Muscle layer of colon (tissue), 2 donors: ENCODE results near the gene FBXL16.
"Not testable (repeated sequence)": the region's sequence is repeated elsewhere in the genome, so short reads cannot be mapped to it uniquely, and the experiment has no call there.

ENCODE experiments used
- H3K27ac ChIP-seq: one replicate; pipeline ENCODE4 v1.7.0; 2013; ENCODE audit warnings: low read depth, mild to moderate bottlenecking, low read length, moderate library complexity
- H3K27me3 ChIP-seq, 2 donors: one replicate each; pipeline ENCODE4 v1.7.0; 2013; ENCODE audit warnings: low read length in 2 of 2, mild to moderate bottlenecking in 2 of 2; ENCODE audit not compliant: insufficient read depth in 2 of 2, control insufficient read depth in 1 of 2
- H3K36me3 ChIP-seq: one replicate; pipeline ENCODE4 v1.7.0; 2013; ENCODE audit warnings: mild to moderate bottlenecking, low read length; ENCODE audit not compliant: insufficient read depth
- H3K4me1 ChIP-seq: one replicate; pipeline ENCODE4 v1.7.0; 2013; ENCODE audit warnings: mild to moderate bottlenecking, low read length; ENCODE audit not compliant: insufficient read depth
- H3K4me3 ChIP-seq, 2 donors: one replicate each; pipeline ENCODE4 v1.7.0; 2013; ENCODE audit warnings: low read length in 2 of 2, low read depth in 1 of 2, mild to moderate bottlenecking in 1 of 2, moderate library complexity in 1 of 2
- H3K9ac ChIP-seq: one replicate; pipeline ENCODE4 v1.7.0; 2013; ENCODE audit warnings: low read length
- H3K9me3 ChIP-seq: one replicate; pipeline ENCODE4 v1.7.0; 2013; ENCODE audit warnings: mild to moderate bottlenecking, low read length
- donor health status: abdominal sarcoma.
- donor health status: Adenocarcinoma of cecum.

FBXL16 gene

GRCh38 chr16:705431-706188 is at the start of gene FBXL16:
FBXL16 (minus strand) TSS chr16:705801; CDS start chr16:697405, 8,396 bp downstream.
- Histone ChIP-seq H3K36me3 (no peaks in the 10 kb centered on the region), H3K9me3 (no peaks in the 10 kb centered on the region), H3K27ac (no peak within 1 kb of the TSS), H3K4me3 (no peak within 1 kb of the TSS), H3K9ac (no peak within 1 kb of the TSS), H3K27me3 (peaks cover 50 to 91% of the 10 kb centered on the region in 2 donors), H3K4me1 (no peaks in the 10 kb centered on the region)

GRCh38 chr16:754656-755055 is 49.1 kb upstream of the FBXL16 start:
- no peaks in the 10 kb centered on the region for H3K9me3 ChIP-seq
- no peak overlapping the region for H3K27ac ChIP-seq
- H3K4me1 ChIP-seq = no peaks in the 10 kb centered on the region
- no peaks in the 10 kb centered on the region for H3K36me3 ChIP-seq
- no peak overlapping the region for H3K9ac ChIP-seq
- H3K4me3 ChIP-seq = no peak overlapping the region
- peaks cover 5 to 10% of the 10 kb centered on the region in 2 donors for H3K27me3 ChIP-seq

GRCh38 chr16:754121-754607 is 48.6 kb upstream of the FBXL16 start:
- not testable (repeated sequence) for H3K4me3 ChIP-seq, H3K36me3 ChIP-seq, H3K9ac ChIP-seq, H3K27ac ChIP-seq, H3K9me3 ChIP-seq, H3K4me1 ChIP-seq
- peaks cover 5 to 10% of the 10 kb centered on the region in 2 donors for H3K27me3 ChIP-seq

GRCh38 chr16:752007-752312 is 46.4 kb upstream of the FBXL16 start:
- Histone ChIP-seq H3K4me1 (no peaks in the 10 kb centered on the region), H3K27me3 (peaks cover 5 to 10% of the 10 kb centered on the region in 2 donors), H3K9me3 (no peaks in the 10 kb centered on the region), H3K4me3 (no peak overlapping the region), H3K27ac (no peak overlapping the region), H3K36me3 (no peaks in the 10 kb centered on the region), H3K9ac (no peak overlapping the region)

GRCh38 chr16:751152-752006 is 45.8 kb upstream of the FBXL16 start:
- Histone ChIP-seq H3K9ac (no peak overlapping the region), H3K9me3 (no peaks in the 10 kb centered on the region), H3K4me3 (no peak overlapping the region), H3K27me3 (peaks cover 5 to 10% of the 10 kb centered on the region in 2 donors), H3K36me3 (no peaks in the 10 kb centered on the region), H3K4me1 (no peaks in the 10 kb centered on the region), H3K27ac (no peak overlapping the region)

GRCh38 chr16:750485-750884 is 44.9 kb upstream of the FBXL16 start:
- no peak overlapping the region for H3K9ac ChIP-seq
- no peaks in the 10 kb centered on the region for H3K9me3 ChIP-seq
- H3K27ac ChIP-seq = no peak overlapping the region
- no peaks in the 10 kb centered on the region for H3K4me1 ChIP-seq
- peaks cover 5 to 10% of the 10 kb centered on the region in 2 donors for H3K27me3 ChIP-seq
- no peak overlapping the region for H3K4me3 ChIP-seq
- H3K36me3 ChIP-seq = no peaks in the 10 kb centered on the region

- no peaks in the 10 kb centered on the region for H3K36me3 ChIP-seq
- no peak overlapping the region for H3K27ac ChIP-seq
- no peak overlapping the region for H3K4me3 ChIP-seq
- no peak overlapping the region for H3K9ac ChIP-seq
- no peaks in the 10 kb centered on the region for H3K9me3 ChIP-seq
- no peaks in the 10 kb centered on the region for H3K4me1 ChIP-seq
- peaks cover 5 to 10% of the 10 kb centered on the region in 2 donors for H3K27me3 ChIP-seq
These were observed 43.4 kb upstream of the FBXL16 start for GRCh38 chr16:749010-749409.

- no peak overlapping the region for H3K9ac ChIP-seq
- no peaks in the 10 kb centered on the region for H3K9me3 ChIP-seq
- no peaks in the 10 kb centered on the region for H3K4me1 ChIP-seq
- no peak overlapping the region for H3K4me3 ChIP-seq
- H3K27me3 ChIP-seq = peaks cover 0 to 6% of the 10 kb centered on the region in 2 donors
- H3K27ac ChIP-seq = no peak overlapping the region
- no peaks in the 10 kb centered on the region for H3K36me3 ChIP-seq
These were observed 42.6 kb upstream of the FBXL16 start for GRCh38 chr16:747978-748746.

GRCh38 chr16:746637-747036 is 41.0 kb upstream of the FBXL16 start:
- Histone ChIP-seq H3K4me1 (no peaks in the 10 kb centered on the region), H3K9me3 (no peaks in the 10 kb centered on the region), H3K4me3 (no peak overlapping the region), H3K9ac (no peak overlapping the region), H3K27ac (no peak overlapping the region), H3K36me3 (no peaks in the 10 kb centered on the region), H3K27me3 (peaks cover 0 to 10% of the 10 kb centered on the region in 2 donors)

- Histone ChIP-seq H3K27ac (no peak overlapping the region), H3K27me3 (peaks cover 0 to 3% of the 10 kb centered on the region in 2 donors), H3K4me1 (peaks cover 3% of the 10 kb centered on the region), H3K9ac (no peak overlapping the region), H3K9me3 (no peaks in the 10 kb centered on the region), H3K4me3 (no peak overlapping the region), H3K36me3 (no peaks in the 10 kb centered on the region)
These were observed 40.1 kb upstream of the FBXL16 start for GRCh38 chr16:745739-746138.
